ENCODE data around the gene ANK3.

GRCh38 chr10:60023155-60023877, 366.4 kb downstream of the ANK3 start:
- TF ChIP-seq CTCF (IDR thresholded peaks at IDR 0.05; ENCODE audit: poor library complexity, severe bottlenecking), result no peak
- no peak for TF ChIP-seq TAF1 (IDR thresholded peaks at IDR 0.05; ENCODE audit: low read depth)
